Activated CD4-positive, alpha-beta T cell treated with anti-CD3 and anti-CD28 coated beads for 24 hours (primary cell): ENCODE measurements around the gene SAGE1.
"Not testable (repeated sequence)": the region's sequence is repeated elsewhere in the genome, so short reads cannot be mapped to it uniquely, and the experiment has no call there.

Source experiments
- DNase-seq, 2 donors: peaks; one replicate each; pipeline ENCODE4 v3.0.0-alpha.2; 2020; ENCODE audit warnings: low read depth in 2 of 2

SAGE1 gene

GRCh38 chrX:135893294-135893817 lies at the start of gene SAGE1, which contains the start of gene CT45A10:
Gene SAGE1 (plus strand): TSS chrX:135893716. CDS start chrX:135896243, 2,527 bp downstream.
Gene CT45A10 (minus strand): TSS chrX:135893444. CDS start chrX:135885344, 8,100 bp downstream.
- DNase-seq: no peak

- DNase-seq: not testable (repeated sequence)
These were observed 39.1 kb upstream of the SAGE1 start, which contains the start of gene CT45A8 for GRCh38 chrX:135854438-135854837. Gene CT45A8 (minus strand): TSS chrX:135854538. CDS start chrX:135850783, 3,755 bp downstream.

DNA sequence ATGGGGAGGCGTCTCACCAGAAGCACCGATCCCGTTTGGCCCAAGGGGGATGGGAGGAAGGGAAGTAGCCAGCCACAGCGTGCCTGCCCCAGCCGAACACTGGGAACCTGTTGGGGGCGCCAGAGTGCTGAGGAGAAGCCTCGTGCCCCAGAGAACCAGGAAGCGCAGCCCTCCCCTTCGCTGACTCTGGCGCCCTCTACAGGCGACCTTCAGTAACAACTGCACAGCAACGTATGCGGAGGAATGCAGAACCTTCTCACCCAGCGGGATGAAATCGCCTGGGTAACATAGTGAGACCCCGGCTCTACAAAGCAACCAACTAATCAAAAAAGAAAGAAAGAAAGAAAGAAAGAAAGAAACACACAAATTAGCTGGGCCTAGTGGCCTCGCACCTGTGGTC lies 21.8 kb upstream of the SAGE1 start, which contains the start of gene CT45A9:
TSS of gene CT45A9 (minus strand) at position 101 of the 400 bp plus-strand sequence. CDS start 3,751 bp downstream, outside the sequence.
- not testable (repeated sequence) for DNase-seq

- not testable (repeated sequence) for DNase-seq
These were observed 10.8 kb upstream of the SAGE1 start for GRCh38 chrX:135882741-135883140.

DNA sequence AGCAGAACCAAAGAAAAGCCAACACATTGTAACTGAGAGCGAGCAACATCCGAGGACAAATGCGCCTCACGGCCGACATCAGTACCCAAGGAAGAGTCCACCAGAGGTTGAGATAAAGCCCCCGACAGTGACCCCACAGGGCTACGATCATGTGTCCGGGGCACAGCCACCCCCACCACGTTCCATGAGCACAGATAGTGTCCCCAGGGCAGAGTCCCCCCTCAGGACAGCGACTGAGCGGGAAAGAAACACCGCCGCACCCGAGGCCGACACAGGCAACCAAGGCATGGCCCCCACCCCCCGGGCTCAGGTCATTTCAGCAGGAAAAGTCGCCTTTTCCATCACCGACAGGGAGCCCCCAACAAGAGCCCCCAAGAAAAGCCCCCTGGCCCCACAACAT lies 5.3 kb upstream of the SAGE1 start:
- DNase-seq: not testable (repeated sequence)

DNA sequence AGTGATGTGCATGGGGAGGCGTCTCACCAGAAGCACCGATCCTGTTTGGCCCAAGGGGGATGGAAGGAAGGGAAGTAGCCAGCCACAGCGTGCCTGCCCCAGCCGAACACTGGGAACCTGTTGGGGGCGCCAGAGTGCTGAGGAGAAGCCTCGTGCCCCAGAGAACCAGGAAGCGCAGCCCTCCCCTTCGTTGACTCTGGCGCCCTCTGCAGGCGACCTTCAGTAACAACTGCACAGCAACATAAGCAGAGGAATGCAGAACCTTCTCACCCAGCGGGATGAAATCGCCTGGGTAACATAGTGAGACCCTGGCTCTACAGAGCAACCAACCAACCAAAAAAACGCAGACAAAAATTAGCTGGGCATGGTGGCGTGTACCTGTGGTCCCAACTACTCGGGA lies 4.5 kb upstream of the SAGE1 start:
- peak in 1 of 2 donors; percentile 22 for DNase-seq

GRCh38 chrX:135890087-135890585 lies 3.4 kb upstream of the SAGE1 start:
- no peak for DNase-seq

GRCh38 chrX:135892781-135893180 lies 735 bp upstream of the SAGE1 start:
- no peak for DNase-seq

- DNase-seq: no peak
These were observed 16.7 kb downstream of the SAGE1 start for GRCh38 chrX:135910251-135910650.

DNA sequence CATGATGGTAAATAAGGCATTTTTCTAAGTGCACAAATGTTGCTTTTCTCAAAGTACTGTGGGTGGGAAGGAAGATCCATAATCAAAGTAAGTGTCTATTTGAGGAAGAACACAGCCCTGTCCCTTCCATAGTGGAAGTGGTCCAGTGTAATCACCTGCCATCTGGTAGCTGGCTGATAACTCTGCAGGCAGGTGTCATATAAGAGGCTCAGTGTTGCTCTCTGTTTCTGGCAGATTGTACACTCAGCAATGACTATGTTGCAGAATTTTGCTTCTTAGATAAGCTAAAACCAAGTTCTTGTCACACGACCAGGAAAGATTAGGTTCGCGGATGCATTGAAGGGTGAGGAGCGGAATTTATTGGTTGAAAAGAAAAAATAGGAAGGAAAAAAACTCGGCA lies 20.9 kb downstream of the SAGE1 start:
- DNase-seq: no peak

DNA sequence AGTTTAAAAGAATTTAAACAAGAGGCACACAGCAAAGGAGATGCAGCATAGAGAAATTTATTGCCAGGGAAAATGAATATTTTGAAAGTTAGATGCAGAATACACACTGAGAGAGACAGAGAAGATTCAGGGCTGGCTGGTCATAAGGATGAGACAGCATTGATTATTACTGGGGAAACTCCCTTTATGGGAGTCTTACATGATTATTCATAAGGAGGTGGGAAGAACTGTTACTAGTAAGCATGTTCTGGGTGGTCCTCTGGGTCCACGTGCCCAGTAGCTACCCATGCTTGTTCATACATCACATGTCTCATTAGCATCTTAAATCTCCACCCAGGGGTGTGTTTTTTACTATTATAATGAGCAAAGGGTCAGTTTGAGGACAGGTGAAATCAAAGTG lies 27.0 kb downstream of the SAGE1 start:
- DNase-seq: not testable (repeated sequence)

DNA sequence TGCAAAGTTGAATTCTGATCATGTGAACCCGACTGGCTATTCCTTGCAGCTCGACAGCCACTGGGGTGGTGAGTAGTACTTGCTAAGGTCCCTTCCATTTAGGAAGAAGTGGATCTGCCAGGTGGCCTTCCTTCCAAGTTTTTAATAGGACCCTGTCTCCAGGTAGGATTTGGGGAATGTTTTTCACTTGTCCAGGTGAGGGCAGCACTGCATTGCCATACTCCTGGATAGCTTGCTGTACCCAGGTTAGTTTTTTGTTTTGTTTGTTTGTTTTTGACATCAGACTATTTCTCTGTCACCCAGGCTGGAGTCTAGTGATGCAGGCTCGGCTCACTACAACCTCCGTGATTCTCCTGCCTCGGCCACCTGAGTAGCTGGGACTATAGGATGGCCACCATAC lies 29.8 kb downstream of the SAGE1 start:
- DNase-seq: no peak

DNA sequence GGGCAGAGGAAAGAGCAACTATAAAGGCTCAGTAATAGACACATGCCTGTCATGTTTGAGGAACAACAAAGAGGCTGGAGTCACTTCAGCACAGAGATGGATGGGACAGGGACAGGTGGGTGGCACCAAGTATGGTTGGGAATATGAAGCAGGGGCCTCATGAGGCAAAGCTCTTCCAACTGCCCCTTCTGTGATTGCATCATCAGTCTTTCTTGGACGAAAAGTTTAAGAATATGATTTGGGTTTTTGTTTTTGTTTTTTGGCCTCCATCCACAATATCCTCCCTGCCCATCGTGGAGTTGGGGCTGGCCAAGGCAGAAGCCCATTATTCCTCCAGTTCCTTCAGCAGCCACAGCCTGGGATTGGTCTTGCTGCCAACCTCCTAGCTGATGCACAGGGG lies 34.4 kb downstream of the SAGE1 start:
- no peak for DNase-seq

DNA sequence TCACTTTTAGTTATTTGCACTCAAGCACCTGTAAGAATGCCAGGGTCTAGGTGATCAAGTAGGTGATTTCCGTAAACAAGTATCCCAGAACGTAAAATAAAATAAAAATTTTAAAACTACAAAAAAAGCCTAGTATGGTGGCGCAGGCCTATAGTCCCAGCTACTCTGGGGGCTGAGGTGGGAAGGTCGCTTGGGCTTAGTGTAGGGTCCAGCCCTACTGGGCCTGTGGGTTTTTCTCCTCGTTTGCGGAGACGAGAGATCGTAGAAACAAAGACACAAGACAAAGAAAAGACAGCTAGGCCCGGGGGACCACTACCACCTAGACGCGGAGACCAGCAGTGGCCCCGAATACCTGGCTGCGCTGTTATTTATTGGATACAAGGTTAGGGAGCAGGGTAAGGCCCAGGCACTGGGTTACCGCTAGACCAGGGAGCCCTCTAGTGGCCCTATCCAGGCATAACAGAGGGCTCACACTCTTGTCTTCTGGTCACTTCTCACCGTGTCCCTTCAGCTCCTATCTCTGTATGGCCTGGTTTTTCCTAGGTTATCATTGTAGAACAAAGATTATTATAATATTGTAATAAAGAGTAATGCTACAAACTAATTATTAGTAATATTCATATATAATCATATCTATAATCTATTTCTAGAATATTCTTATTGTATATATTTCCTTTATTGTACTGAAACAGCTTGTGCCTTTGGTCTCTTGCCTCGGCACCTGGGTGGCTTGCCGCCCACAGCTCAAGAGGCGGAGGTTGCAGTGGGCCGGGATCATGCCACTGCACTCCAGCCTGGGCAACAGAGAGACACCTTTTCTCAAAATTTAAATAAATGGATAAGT lies 38.4 kb downstream of the SAGE1 start:
- peak; percentile 12 to 33 for DNase-seq

GRCh38 chrX:135944486-135944885 lies 51.0 kb downstream of the SAGE1 start:
- DNase-seq: no peak

DNA sequence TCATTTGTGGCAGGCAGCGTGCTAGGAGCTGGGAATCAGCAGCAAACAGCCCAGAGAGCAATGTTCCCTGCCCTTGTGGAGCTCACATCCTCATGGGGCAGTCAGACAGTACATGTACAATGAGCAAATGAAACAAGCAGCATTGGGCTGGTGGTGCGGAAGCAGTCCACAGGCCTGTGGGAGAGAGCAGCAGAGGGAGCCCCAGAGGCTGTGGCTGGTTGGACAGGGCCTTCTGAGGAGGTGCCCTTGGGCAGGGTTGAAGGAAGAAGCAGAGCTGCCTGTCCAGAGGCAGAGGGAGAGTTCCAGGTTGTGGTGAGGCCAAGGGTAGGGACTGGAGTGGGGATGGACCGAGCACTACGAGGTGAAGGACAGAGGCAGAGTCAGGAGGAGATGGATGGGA lies 57.8 kb downstream of the SAGE1 start:
- no peak for DNase-seq
